K562 (cell line): ENCODE measurements around the gene CD19. TPM values are rescaled to one million over a fixed set of nuclear protein-coding genes. Genes with fewer than 3 reads are reported as not detected.

ENCODE experiments used
- BHLHE40 ChIP-seq: IDR thresholded peaks from 2 replicates; pipeline ENCODE4 v1.6.1; 2011; ENCODE audit warnings: low read length, improper control_type of control experiment
- DACH1 ChIP-seq: fragments of 450-650 bp; IDR thresholded peaks from 2 replicates; pipeline ENCODE4 v1.6.1; 2018; ENCODE audit not compliant: partially characterized antibody
- EHMT2 ChIP-seq: fragments of 450-650 bp; IDR thresholded peaks from 2 replicates; pipeline ENCODE4 v1.6.1; 2018; ENCODE audit warnings: antibody characterized with exemption
- MTA2 ChIP-seq: fragments of 450-650 bp; IDR thresholded peaks from 2 replicates; pipeline ENCODE4 v1.6.1; 2016; ENCODE audit warnings: low read depth
- NFIX ChIP-seq: fragments of 250-450 bp; sonication (Bioruptor Pico); IDR thresholded peaks from 2 replicates; pipeline ENCODE4 v1.4.0; 2020; ENCODE audit warnings: low read depth, mild to moderate bottlenecking, moderate library complexity
- RBM39 ChIP-seq: fragments of 200-400 bp; formaldehyde crosslinking; optimal IDR thresholded peaks from 2 replicates; pipeline ENCODE3; 2018; ENCODE audit warnings: low read depth, low read length
- THAP12 ChIP-seq: fragments of 250-450 bp; sonication (Bioruptor Pico); IDR thresholded peaks from 2 replicates; pipeline ENCODE4 v1.9.0; 2021; ENCODE audit warnings: mild to moderate bottlenecking, inconsistent platforms
- U2AF2 ChIP-seq: fragments of 200-400 bp; formaldehyde crosslinking; optimal IDR thresholded peaks from 2 replicates; pipeline ENCODE3; 2017; ENCODE audit warnings: low read depth, mild to moderate bottlenecking, low read length
- ZNF212 ChIP-seq: fragments of 450-650 bp; formaldehyde crosslinking; IDR thresholded peaks from 2 replicates; pipeline ENCODE4 v1.4.0; 2020; ENCODE audit warnings: mild to moderate bottlenecking
- ZNF444 ChIP-seq: fragments of 250-450 bp; sonication (Bioruptor Pico); IDR thresholded peaks from 2 replicates; pipeline ENCODE4 v1.4.0; 2020; ENCODE audit warnings: mild to moderate bottlenecking, moderate library complexity
- ZNF639 ChIP-seq, 2 experiments: fragments of 200-800 bp in 1 of 2; sonication (Bioruptor generic) in 1 of 2; sonication (generic) in 1 of 2; formaldehyde crosslinking in 1 of 2; IDR thresholded peaks in 1 of 2; conservative IDR thresholded peaks in 1 of 2; 2 replicates each; pipeline versions ENCODE4 v1.5.0 to v1.6.1; 2016 to 2020; ENCODE audit warnings: missing compliant biosample characterization in 1 of 2, missing genetic modification characterization in 1 of 2, missing genetic modification reagents in 1 of 2
- ZNF830 ChIP-seq: fragments of 250-450 bp; sonication (Bioruptor Pico); IDR thresholded peaks from 2 replicates; pipeline ENCODE4 v1.5.0; 2021; ENCODE audit warnings: mild to moderate bottlenecking
- polyA plus RNA-seq, 8 experiments: library from polyadenylated mRNA; depleted of rRNA in 4 of 8; stranded (reverse) in 5 of 8; unstranded in 3 of 8; fragments of >200 nt; fragmentation: Nextera tagmentation in 2 of 8; fragmentation: Illumina TruSeq in 1 of 8; extraction: Ambion mirVana in 2 of 8; extraction: Trizol in 1 of 8; gene quantifications; 2 replicates each; pipeline versions ENCODE4 v1.2.1 to v1.2.3, GENCODE V29; 2011 to 2014; ENCODE audit warnings: inconsistent platforms in 1 of 8, missing spikeins in 1 of 8
- total RNA-seq, 7 experiments: library from RNA; depleted of rRNA in 6 of 7; stranded (reverse); fragments of >200 nt in 6 of 7; fragmentation: Illumina TruSeq in 2 of 7; extraction: Trizol in 2 of 7; gene quantifications; 2 replicates each; pipeline versions ENCODE4 v1.2.1 to v1.2.3, GENCODE V29; 2011 to 2021; ENCODE audit warnings: low replicate concordance in 1 of 7
- TF ChIP-seq, protein P1 (sequence below): sonication (generic); formaldehyde crosslinking; IDR thresholded peaks from 2 replicates; pipeline ENCODE4 v1.8.0; 2022; ENCODE audit warnings: mild to moderate bottlenecking, low read depth, missing genetic modification reagents
- TF ChIP-seq, protein P2 (sequence below), 2 experiments: fragments of 450-650 bp; IDR thresholded peaks; 2 replicates each; pipeline ENCODE4 v1.6.1; 2016
- TF ChIP-seq, protein P3 (sequence below), 2 experiments: IDR thresholded peaks in 1 of 2; conservative IDR thresholded peaks in 1 of 2; 2 replicates each; pipeline ENCODE4 v1.6.1; 2016; ENCODE audit warnings: low read depth in 2 of 2, mild to moderate bottlenecking in 1 of 2, missing compliant biosample characterization in 1 of 2, missing genetic modification characterization in 1 of 2, moderate library complexity in 1 of 2

Gene CD19
- total and polyA plus RNA-seq, 9 of the 15 experiments (the other 6 are each of a cell fraction or from before 2014, with no cell fraction given), result 0.27 to 3.7 (median 2.0) TPM; not detected in 1

GRCh38 chr16:28925386-28926228 lies 6.2 kb upstream of the CD19 start (continued):
- TF ChIP-seq, protein P1, sequence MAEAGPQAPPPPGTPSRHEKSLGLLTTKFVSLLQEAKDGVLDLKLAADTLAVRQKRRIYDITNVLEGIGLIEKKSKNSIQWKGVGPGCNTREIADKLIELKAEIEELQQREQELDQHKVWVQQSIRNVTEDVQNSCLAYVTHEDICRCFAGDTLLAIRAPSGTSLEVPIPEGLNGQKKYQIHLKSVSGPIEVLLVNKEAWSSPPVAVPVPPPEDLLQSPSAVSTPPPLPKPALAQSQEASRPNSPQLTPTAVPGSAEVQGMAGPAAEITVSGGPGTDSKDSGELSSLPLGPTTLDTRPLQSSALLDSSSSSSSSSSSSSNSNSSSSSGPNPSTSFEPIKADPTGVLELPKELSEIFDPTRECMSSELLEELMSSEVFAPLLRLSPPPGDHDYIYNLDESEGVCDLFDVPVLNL, result no peak
- TF ChIP-seq, protein P2, sequence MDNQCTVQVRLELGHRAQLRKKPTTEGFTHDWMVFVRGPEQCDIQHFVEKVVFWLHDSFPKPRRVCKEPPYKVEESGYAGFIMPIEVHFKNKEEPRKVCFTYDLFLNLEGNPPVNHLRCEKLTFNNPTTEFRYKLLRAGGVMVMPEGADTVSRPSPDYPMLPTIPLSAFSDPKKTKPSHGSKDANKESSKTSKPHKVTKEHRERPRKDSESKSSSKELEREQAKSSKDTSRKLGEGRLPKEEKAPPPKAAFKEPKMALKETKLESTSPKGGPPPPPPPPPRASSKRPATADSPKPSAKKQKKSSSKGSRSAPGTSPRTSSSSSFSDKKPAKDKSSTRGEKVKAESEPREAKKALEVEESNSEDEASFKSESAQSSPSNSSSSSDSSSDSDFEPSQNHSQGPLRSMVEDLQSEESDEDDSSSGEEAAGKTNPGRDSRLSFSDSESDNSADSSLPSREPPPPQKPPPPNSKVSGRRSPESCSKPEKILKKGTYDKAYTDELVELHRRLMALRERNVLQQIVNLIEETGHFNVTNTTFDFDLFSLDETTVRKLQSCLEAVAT (IDR thresholded peaks at IDR 0.05), result 0 out of 4 replicates have a peak, but pooled peaks have one; percentile 40 to 58
- TF ChIP-seq U2AF2 (no peak), ZNF212 (peak; percentile 74; the same call in 1 of the 2 replicates), DACH1 (peak; percentile 59), ZNF830 (CRISPR knock-in tag) (peak; percentile 88; the same call in 1 of the 2 replicates), NFIX (CRISPR knock-in tag) (no peak), THAP12 (CRISPR knock-in tag) (0 out of 2 replicates have a peak, but pooled peaks have one; percentile 16), EHMT2 (no peak), MTA2 (peak; percentile 91), BHLHE40 (0 out of 2 replicates have a peak, but pooled peaks have one; percentile 41), ZNF639 (CRISPR knock-in tag; conservative IDR thresholded peaks at IDR 0.05 in 1 of 2, IDR thresholded peaks at IDR 0.05 in 1 of 2) (no peak; a peak in 1 of 4 replicates), RBM39 (no peak), ZNF444 (CRISPR knock-in tag) (0 out of 2 replicates have a peak, but pooled peaks have one; percentile 28)
- TF ChIP-seq, protein P3, sequence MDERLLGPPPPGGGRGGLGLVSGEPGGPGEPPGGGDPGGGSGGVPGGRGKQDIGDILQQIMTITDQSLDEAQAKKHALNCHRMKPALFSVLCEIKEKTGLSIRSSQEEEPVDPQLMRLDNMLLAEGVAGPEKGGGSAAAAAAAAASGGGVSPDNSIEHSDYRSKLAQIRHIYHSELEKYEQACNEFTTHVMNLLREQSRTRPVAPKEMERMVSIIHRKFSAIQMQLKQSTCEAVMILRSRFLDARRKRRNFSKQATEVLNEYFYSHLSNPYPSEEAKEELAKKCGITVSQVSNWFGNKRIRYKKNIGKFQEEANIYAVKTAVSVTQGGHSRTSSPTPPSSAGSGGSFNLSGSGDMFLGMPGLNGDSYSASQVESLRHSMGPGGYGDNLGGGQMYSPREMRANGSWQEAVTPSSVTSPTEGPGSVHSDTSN (CRISPR knock-in tag; IDR thresholded peaks at IDR 0.05; ENCODE audit: low read depth), result peak; percentile 74
- TF ChIP-seq, protein P3 (tag; conservative IDR thresholded peaks at IDR 0.05; ENCODE audit: low read depth), result peak; percentile 99
